ENCODE data around the gene LCE4A.

- TF ChIP-seq CHD2 (IDR thresholded peaks at IDR 0.05; ENCODE audit: borderline replicate concordance, low read depth, low read length) (no peak), SMC3 (IDR thresholded peaks at IDR 0.05; ENCODE audit: borderline replicate concordance, low read length) (no peak), CHD4 (IDR thresholded peaks at IDR 0.05) (no peak), CTCF (IDR thresholded peaks at IDR 0.05 in 2 of 3, conservative IDR thresholded peaks at IDR 0.05 in 1 of 3; ENCODE audit: control insufficient read depth in 2 of 3, extremely low read depth in 1 of 3, insufficient read depth in 1 of 3, low read depth in 3 of 3, low read length in 3 of 3) (no peak), TAF1 (IDR thresholded peaks at IDR 0.05; ENCODE audit: borderline replicate concordance, low read depth, low read length) (no peak), ZNF274 (IDR thresholded peaks at IDR 0.05; ENCODE audit: insufficient read depth, insufficient read length) (no peak), CBX5 (IDR thresholded peaks at IDR 0.05; ENCODE audit: low read depth) (no peak), POLR2A (IDR thresholded peaks at IDR 0.05; ENCODE audit: low read depth, low read length) (no peak), RB1 (IDR thresholded peaks at IDR 0.05; ENCODE audit: borderline replicate concordance) (no peak), NRF1 (conservative IDR thresholded peaks at IDR 0.05; ENCODE audit: low read depth, low read length) (no peak)
- TF ChIP-seq, protein P1, sequence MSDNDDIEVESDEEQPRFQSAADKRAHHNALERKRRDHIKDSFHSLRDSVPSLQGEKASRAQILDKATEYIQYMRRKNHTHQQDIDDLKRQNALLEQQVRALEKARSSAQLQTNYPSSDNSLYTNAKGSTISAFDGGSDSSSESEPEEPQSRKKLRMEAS (IDR thresholded peaks at IDR 0.05; ENCODE audit: low read depth, low read length), result no peak
Observed at GRCh38 chr1:152718238-152718637, 10.3 kb downstream of the LCE4A start.

Measured in GM12878 (cell line).